ENCODE data around the gene EYS.

The EYS gene

GRCh38 chr6:64437996-64438395 is 1269.0 kb downstream of the EYS start:
- Histone ChIP-seq H3K27ac (ENCODE audit: poor library complexity, severe bottlenecking) (no peak overlapping the region), H3K36me3 (ENCODE audit: low read depth) (no peaks in the 10 kb centered on the region), H3K27me3 (ENCODE audit: insufficient read depth, poor library complexity, severe bottlenecking) (no peaks in the 10 kb centered on the region), H3K4me3 (ENCODE audit: severe bottlenecking) (no peak overlapping the region), H3K4me1 (ENCODE audit: insufficient read depth, poor library complexity, severe bottlenecking) (peaks cover 7% of the 10 kb centered on the region), H3K9me3 (ENCODE audit: severe bottlenecking) (no peaks in the 10 kb centered on the region)
- no peak for TF ChIP-seq CTCF (IDR thresholded peaks at IDR 0.05; ENCODE audit: poor library complexity, severe bottlenecking)
- DNase-seq (ENCODE audit: low spot score) (no peak), ATAC-seq (ENCODE audit: low read depth) (no peak)

GRCh38 chr6:64429926-64430325 is 1277.1 kb downstream of the EYS start:
- Histone ChIP-seq H3K27me3 (ENCODE audit: insufficient read depth, poor library complexity, severe bottlenecking) (no peaks in the 10 kb centered on the region), H3K27ac (ENCODE audit: poor library complexity, severe bottlenecking) (no peak overlapping the region), H3K9me3 (ENCODE audit: severe bottlenecking) (no peaks in the 10 kb centered on the region), H3K4me3 (ENCODE audit: severe bottlenecking) (no peak overlapping the region), H3K4me1 (ENCODE audit: insufficient read depth, poor library complexity, severe bottlenecking) (no peaks in the 10 kb centered on the region), H3K36me3 (ENCODE audit: low read depth) (no peaks in the 10 kb centered on the region)
- DNase-seq (ENCODE audit: low spot score) = no peak
- no peak for TF ChIP-seq CTCF (IDR thresholded peaks at IDR 0.05; ENCODE audit: poor library complexity, severe bottlenecking)
- ATAC-seq (ENCODE audit: low read depth) = no peak

GRCh38 chr6:64428186-64428585 is 1278.8 kb downstream of the EYS start:
- Histone ChIP-seq H3K27me3 (ENCODE audit: insufficient read depth, poor library complexity, severe bottlenecking) (no peaks in the 10 kb centered on the region), H3K4me3 (ENCODE audit: severe bottlenecking) (no peak overlapping the region), H3K27ac (ENCODE audit: poor library complexity, severe bottlenecking) (no peak overlapping the region), H3K9me3 (ENCODE audit: severe bottlenecking) (no peaks in the 10 kb centered on the region), H3K4me1 (ENCODE audit: insufficient read depth, poor library complexity, severe bottlenecking) (no peaks in the 10 kb centered on the region), H3K36me3 (ENCODE audit: low read depth) (no peaks in the 10 kb centered on the region)
- DNase-seq (ENCODE audit: low spot score) = no peak
- no peak for ATAC-seq (ENCODE audit: low read depth)
- TF ChIP-seq CTCF (IDR thresholded peaks at IDR 0.05; ENCODE audit: poor library complexity, severe bottlenecking) = no peak

GRCh38 chr6:64415926-64416325 is 1291.1 kb downstream of the EYS start:
- H3K27me3 ChIP-seq (ENCODE audit: insufficient read depth, poor library complexity, severe bottlenecking) = no peaks in the 10 kb centered on the region
- H3K36me3 ChIP-seq (ENCODE audit: low read depth) = no peaks in the 10 kb centered on the region
- DNase-seq (ENCODE audit: low spot score) = no peak
- no peak overlapping the region for H3K27ac ChIP-seq (ENCODE audit: poor library complexity, severe bottlenecking)
- H3K4me1 ChIP-seq (ENCODE audit: insufficient read depth, poor library complexity, severe bottlenecking) = no peaks in the 10 kb centered on the region
- ATAC-seq (ENCODE audit: low read depth) = no peak
- TF ChIP-seq CTCF (IDR thresholded peaks at IDR 0.05; ENCODE audit: poor library complexity, severe bottlenecking) = no peak
- H3K4me3 ChIP-seq (ENCODE audit: severe bottlenecking) = no peak overlapping the region
- H3K9me3 ChIP-seq (ENCODE audit: severe bottlenecking) = no peaks in the 10 kb centered on the region

- no peak overlapping the region for H3K4me3 ChIP-seq (ENCODE audit: severe bottlenecking)
- ATAC-seq (ENCODE audit: low read depth) (no peak), DNase-seq (ENCODE audit: low spot score) (no peak)
- no peak for TF ChIP-seq CTCF (IDR thresholded peaks at IDR 0.05; ENCODE audit: poor library complexity, severe bottlenecking)
- no peaks in the 10 kb centered on the region for H3K9me3 ChIP-seq (ENCODE audit: severe bottlenecking)
- no peaks in the 10 kb centered on the region for H3K4me1 ChIP-seq (ENCODE audit: insufficient read depth, poor library complexity, severe bottlenecking)
- no peaks in the 10 kb centered on the region for H3K27me3 ChIP-seq (ENCODE audit: insufficient read depth, poor library complexity, severe bottlenecking)
- no peak overlapping the region for H3K27ac ChIP-seq (ENCODE audit: poor library complexity, severe bottlenecking)
- no peaks in the 10 kb centered on the region for H3K36me3 ChIP-seq (ENCODE audit: low read depth)
Measured at GRCh38 chr6:64411226-64411625, 1295.8 kb downstream of the EYS start.

Measured in RWPE2 (cell line).